ENCODE data around the gene ARPC3.
A peak's percentile ranks its signal among the peaks of the same experiment; 100 is the strongest.
"Not testable (repeated sequence)": the region's sequence is repeated elsewhere in the genome, so short reads cannot be mapped to it uniquely, and the experiment has no call there.

ARPC3 gene

DNA sequence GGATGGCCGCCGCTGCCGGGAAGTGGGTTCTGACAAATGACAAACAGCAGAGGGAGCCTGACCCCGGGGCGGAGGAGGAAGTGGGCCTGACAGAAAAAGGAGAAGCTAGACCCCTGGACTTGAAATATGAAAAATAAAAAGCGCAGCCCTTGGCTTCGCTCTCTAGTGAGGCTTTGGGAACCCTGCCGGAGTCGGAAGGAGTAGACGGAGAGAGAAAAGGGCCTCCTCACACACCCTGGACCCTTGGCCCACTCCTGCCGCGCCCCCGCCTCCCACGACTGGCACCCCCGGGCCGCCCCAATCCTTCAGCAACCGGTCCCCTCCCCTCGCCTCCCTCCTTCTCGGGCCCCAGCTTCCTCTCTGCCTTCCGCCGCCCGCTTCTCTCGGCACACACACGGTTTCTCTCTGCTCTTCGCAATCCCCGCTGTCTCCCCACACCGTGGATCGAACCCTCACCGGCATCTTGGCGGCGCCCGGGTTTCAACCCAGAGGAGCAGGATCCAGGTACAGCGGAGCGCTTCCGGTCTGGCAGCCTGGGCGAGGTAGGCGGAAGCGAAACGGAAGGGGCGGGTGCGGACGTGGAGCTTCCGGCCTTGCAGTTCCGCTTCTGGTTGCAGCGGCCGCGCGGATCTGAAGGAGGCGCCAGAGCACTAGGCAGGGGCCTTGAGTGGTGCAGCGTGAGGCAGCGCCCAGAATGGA, at the start of gene ARPC3:
ARPC3 (minus strand) TSS at position 539 of the 699 bp plus-strand sequence; CDS start at position 462, 77 bp downstream.
- peak; percentile 74 for TF ChIP-seq POLR2A (IDR thresholded peaks at IDR 0.05; ENCODE audit: low read length)
- no peak for TF ChIP-seq GATA1 (IDR thresholded peaks at IDR 0.05; ENCODE audit: low read depth, low read length)
- DNase-seq = peak; percentile 96 to 97

GRCh38 chr12:110498984-110499706, 49.0 kb upstream of the ARPC3 start:
- peak in 1 of 2 experiments; percentile 29 for DNase-seq
- TF ChIP-seq GATA1 (IDR thresholded peaks at IDR 0.05; ENCODE audit: low read depth, low read length) (no peak), POLR2A (IDR thresholded peaks at IDR 0.05; ENCODE audit: low read length) (no peak)

DNA sequence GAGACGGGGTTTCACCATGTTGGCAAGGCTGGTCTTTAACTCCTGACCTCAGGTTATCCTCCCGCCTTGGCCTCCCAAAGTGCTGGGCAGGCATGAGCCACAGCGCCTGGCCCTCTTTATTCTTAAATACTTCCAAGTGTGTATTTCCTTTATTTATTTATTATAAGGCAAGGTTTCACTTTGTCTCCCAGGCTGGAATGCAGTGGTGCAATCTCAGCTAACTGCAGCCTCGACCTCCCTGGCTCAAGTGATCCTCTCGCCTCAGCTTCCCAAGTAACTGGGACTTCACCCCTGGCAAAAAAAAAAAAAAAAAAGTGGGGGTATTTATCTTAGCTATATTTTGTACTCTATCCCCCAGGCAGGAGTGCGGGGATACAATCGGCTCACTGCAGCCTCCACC, 25.3 kb upstream of the ARPC3 start:
- no peak for TF ChIP-seq GATA1 (IDR thresholded peaks at IDR 0.05; ENCODE audit: low read depth, low read length)
- TF ChIP-seq POLR2A (IDR thresholded peaks at IDR 0.05; ENCODE audit: low read length) = no peak
- no peak for DNase-seq

GRCh38 chr12:110468214-110469048, 18.3 kb upstream of the ARPC3 start, which contains the start of the genes FAM216A and GPN3:
Gene FAM216A (plus strand): TSS chr12:110468845. CDS start chr12:110468876, 31 bp downstream.
Gene GPN3 (minus strand): TSS chr12:110468257. CDS start chr12:110468203, 54 bp downstream.
- peak; percentile 92 for TF ChIP-seq POLR2A (IDR thresholded peaks at IDR 0.05; ENCODE audit: low read length)
- no peak for TF ChIP-seq GATA1 (IDR thresholded peaks at IDR 0.05; ENCODE audit: low read depth, low read length)
- peak; percentile 98 for DNase-seq

GRCh38 chr12:110467847-110468213, 17.7 kb upstream of the ARPC3 start:
- TF ChIP-seq GATA1 (IDR thresholded peaks at IDR 0.05; ENCODE audit: low read depth, low read length) = no peak
- no peak for TF ChIP-seq POLR2A (IDR thresholded peaks at IDR 0.05; ENCODE audit: low read length)
- no peak for DNase-seq

- TF ChIP-seq POLR2A (IDR thresholded peaks at IDR 0.05; ENCODE audit: low read length) = no peak
- TF ChIP-seq GATA1 (IDR thresholded peaks at IDR 0.05; ENCODE audit: low read depth, low read length) = no peak
- no peak for DNase-seq
Observed at GRCh38 chr12:110466791-110467190, 16.7 kb upstream of the ARPC3 start.

DNA sequence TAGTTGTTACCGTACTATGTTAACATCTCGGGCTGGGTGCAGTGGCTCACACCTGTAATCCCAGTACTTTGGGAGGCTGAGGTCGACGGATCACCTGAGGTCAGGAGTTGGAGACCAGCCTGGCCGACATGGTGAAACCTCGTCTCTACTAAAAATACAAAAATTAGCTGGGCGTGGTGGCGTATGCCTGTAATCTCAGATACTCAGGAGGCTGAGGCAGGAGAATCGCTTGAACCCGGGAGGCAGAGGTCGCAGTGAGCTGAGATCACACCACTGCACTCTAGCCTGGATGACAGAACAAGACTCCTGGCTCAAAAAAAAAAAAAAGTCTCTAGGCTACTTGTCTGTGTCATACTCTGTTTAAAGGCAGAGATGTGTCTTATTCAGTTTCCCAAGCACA, 15.6 kb upstream of the ARPC3 start:
- DNase-seq = not testable (repeated sequence)

DNA sequence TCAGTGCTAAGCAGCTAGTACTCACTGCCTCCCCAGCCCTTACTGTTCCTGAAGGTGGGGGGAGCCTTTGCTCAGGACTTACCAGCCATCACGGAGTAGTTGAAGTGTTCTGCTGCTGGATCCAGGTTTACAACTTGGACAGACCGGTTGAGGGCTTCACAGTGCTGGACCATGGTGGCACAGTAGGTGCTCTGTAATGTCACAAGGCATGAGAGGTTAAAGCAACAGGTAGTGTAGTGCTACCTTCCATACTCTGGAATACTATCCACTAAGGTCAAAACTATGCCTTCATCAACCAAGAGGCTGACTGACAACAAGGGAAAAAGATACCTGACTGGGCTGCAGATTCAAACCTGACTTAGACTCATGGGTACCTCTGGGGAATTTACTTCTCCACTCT, 14.9 kb upstream of the ARPC3 start:
- TF ChIP-seq POLR2A (IDR thresholded peaks at IDR 0.05; ENCODE audit: low read length) (no peak), GATA1 (IDR thresholded peaks at IDR 0.05; ENCODE audit: low read depth, low read length) (no peak)
- DNase-seq = no peak

- DNase-seq = not testable (repeated sequence)
Observed at GRCh38 chr12:110461189-110461588, 11.1 kb upstream of the ARPC3 start.

- DNase-seq = no peak
Observed at GRCh38 chr12:110458756-110459155, 8.6 kb upstream of the ARPC3 start.

DNA sequence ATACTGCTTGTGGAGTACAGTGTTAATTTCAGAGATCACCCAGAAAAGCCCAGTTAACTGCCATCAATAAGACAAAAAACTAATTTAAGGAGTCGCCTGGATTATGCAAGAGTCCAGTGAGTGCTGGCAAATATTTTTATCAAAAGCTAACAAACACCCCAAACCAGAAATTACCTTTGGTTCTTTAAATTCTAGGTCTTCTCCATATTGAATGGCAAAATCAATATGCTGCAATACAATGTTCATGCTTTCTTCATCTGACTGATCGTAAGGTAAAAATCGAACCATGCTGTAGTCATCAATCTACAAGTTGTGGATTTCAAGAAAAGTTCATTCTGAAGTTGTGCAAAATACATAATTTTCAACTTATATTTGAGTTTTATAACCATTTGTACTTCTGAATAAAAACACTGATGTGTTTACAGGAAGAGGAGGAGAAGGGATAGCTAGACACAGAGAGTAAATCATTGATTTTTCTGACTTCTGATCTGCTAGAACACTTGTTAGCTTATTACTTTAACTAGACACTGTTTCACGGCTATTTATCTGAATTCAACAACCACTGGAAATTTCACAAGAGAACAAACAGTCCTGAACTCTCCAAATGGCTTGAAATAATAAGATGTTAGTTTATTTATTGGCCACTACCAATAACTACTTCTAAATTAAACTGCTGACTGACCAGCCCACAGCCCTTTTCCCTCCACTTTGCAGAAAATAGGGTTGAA, 3.6 kb upstream of the ARPC3 start:
- TF ChIP-seq POLR2A (IDR thresholded peaks at IDR 0.05; ENCODE audit: low read length) (no peak), GATA1 (IDR thresholded peaks at IDR 0.05; ENCODE audit: low read depth, low read length) (no peak)
- DNase-seq = no peak

More at GRCh38 chr12:110458756-110459155, 8.6 kb upstream of the ARPC3 start:
- TF ChIP-seq POLR2A (IDR thresholded peaks at IDR 0.05; ENCODE audit: low read length) (no peak), GATA1 (IDR thresholded peaks at IDR 0.05; ENCODE audit: low read depth, low read length) (no peak)

- no peak for DNase-seq
- TF ChIP-seq POLR2A (IDR thresholded peaks at IDR 0.05; ENCODE audit: low read length) (no peak), GATA1 (IDR thresholded peaks at IDR 0.05; ENCODE audit: low read depth, low read length) (no peak)
Observed at GRCh38 chr12:110451263-110451662, 1.1 kb upstream of the ARPC3 start.

DNA sequence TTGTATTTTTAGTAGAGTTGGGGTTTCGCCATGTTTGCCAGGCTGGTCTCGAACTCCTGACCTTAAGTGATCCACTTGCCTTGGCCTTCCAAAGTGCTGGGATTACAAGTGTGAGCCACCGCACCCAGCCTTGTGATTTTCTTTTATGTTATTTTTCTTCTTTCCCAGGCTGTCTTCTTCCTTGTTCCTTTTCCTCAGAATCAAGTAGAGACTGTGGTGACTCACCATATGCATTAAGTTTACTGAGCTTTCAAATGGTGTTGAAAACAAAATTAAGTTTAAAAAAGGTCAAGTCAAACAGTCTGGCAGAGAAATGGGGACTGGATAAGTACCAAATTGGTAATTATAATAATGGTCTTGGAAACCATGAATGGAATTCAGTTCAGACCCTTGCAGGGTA, 5.7 kb downstream of the ARPC3 start:
- no peak for TF ChIP-seq GATA1 (IDR thresholded peaks at IDR 0.05; ENCODE audit: low read depth, low read length)
- TF ChIP-seq POLR2A (IDR thresholded peaks at IDR 0.05; ENCODE audit: low read length) = no peak
- DNase-seq = no peak
